Kasumi-1 (cell line): ENCODE results near the gene PRR19.

Source experiments
- DNase-seq, 2 experiments: peaks; one replicate each; lab custom pipeline; 2025; lab: John Stamatoyannopoulos, UW

The PRR19 gene

GRCh38 chr19:42349378-42350107 lies 47.6 kb downstream of the PRR19 start:
- DNase-seq, result no peak

DNA sequence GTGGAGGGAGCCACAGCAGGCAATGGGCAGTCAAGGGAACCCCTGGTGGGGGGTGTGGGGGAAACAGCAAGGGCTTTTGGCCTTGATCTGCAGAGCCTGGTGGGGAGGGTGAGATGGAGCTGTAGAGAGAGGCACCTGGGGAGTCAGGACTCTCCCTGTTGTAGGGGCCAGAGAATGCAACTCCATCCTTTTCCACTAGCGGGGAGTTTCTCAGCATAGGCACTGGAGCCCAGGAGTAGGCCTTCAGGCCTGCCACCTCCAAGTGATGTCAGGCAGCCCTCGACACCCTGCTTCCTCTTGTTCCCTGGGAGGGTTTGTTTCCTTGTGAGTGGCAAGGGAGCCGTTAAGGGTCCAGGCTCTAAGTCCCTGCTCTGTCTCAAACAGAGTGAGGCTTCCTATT lies 48.5 kb downstream of the PRR19 start:
- no peak for DNase-seq

GRCh38 chr19:42351079-42351735 lies 49.3 kb downstream of the PRR19 start:
- no peak for DNase-seq

DNA sequence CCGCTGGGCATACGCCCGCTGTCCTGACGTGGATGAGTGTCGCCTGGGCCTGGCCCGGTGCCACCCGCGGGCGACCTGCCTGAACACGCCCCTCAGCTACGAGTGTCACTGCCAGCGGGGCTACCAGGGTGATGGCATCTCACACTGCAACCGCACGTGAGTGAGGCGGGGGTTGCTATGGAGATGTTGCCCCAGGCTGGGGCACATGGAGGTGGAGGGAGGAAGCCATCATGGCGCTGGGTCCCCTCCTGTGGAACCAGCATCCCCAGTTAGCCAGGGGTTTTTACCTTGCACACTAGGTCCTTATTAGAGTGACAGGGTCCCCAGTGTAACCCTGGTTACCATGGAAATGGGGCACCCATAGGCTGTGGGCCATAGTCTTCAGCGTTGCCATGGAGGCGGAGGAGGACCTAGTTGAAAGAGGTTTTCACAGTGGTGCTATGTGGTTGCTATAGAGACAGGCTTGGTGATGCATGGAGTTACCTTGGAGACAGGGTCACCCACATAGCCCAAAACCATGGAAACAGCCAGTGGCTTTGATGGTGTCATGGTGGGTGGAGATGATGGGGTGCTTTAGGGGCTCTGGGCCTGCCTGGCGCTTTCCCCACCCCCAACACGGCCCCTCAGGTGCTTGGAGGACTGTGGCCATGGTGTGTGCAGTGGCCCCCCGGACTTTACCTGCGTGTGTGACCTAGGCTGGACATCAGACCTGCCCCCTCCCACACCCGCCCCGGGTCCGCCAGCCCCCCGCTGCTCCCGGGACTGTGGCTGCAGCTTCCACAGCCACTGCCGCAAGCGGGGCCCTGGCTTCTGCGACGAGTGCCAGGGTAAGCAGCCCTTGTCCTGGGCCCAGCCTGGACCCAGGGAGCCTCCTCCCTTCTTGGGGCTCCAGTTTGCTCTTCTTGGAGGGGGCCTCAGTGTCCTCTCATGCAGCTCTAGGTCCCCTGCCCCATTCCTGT lies 50.6 kb downstream of the PRR19 start:
- DNase-seq, result no peak

GRCh38 chr19:42353341-42354015 lies 51.5 kb downstream of the PRR19 start:
- no peak for DNase-seq

DNA sequence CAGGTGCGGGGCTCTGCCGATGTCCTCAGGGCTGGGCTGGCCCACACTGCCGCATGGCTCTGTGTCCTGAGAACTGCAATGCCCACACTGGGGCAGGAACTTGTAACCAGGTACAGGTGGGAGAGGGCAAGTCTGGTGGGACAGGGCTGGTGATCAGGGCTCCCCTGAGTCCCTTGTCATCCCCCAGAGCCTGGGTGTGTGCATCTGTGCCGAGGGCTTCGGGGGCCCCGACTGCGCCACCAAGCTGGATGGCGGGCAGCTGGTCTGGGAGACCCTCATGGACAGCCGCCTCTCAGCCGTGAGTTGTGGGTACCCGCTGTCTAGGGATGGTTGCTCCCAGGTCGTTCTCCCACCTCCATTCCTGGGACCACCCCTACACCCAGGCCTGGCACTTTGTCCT lies 54.0 kb downstream of the PRR19 start:
- no peak for DNase-seq

GRCh38 chr19:42356686-42357085 lies 54.8 kb downstream of the PRR19 start:
- DNase-seq, result no peak

DNA sequence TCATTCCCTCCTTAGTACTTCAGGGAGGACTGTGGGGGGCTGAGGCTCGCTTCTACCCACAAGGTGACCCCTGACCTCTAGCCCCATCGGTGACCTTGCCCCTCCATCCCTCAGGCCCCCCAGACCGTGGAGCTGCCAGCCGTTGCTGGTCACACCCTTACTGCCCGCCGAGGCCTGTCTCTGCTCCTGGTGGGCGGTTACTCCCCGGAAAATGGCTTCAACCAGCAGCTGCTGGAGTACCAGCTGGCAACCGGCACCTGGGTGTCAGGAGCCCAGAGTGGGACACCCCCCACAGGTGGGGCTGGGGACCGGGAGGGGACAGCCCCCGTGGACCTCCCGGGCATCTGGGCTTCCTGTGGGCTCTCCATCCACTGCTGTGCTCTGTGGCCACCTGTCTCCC lies 55.4 kb downstream of the PRR19 start:
- no peak for DNase-seq
